Lower lobe of right lung (tissue), 2 donors: ENCODE data around the gene TCTN1. TPM values are rescaled to one million over a fixed set of nuclear protein-coding genes. Genes with fewer than 3 reads are reported as not detected.

ENCODE experiments used
- ATAC-seq, 2 donors: fragments of 200-7000 bp; cut with Tn5 transposase; one replicate each; pipeline ENCODE4 v1.9.1; 2020 to 2022; ENCODE audit warnings: mild to moderate bottlenecking in 2 of 2, moderate library complexity in 2 of 2
- DNase-seq: peaks from one replicate; pipeline ENCODE4 v3.0.0-alpha.2; 2020
- H3K27ac ChIP-seq: fragments of 200-600 bp; one replicate; pipeline ENCODE4 v1.8.0; 2022
- H3K27me3 ChIP-seq: fragments of 200-600 bp; one replicate; pipeline ENCODE4 v1.8.0; 2022; ENCODE audit warnings: low read depth
- H3K36me3 ChIP-seq: fragments of 200-600 bp; one replicate; pipeline ENCODE4 v1.8.0; 2022; ENCODE audit warnings: mild to moderate bottlenecking
- H3K4me1 ChIP-seq: fragments of 200-600 bp; one replicate; pipeline ENCODE4 v1.8.0; 2022
- H3K4me3 ChIP-seq: fragments of 200-600 bp; one replicate; pipeline ENCODE4 v1.8.0; 2022; ENCODE audit warnings: mild to moderate bottlenecking
- H3K9me3 ChIP-seq: fragments of 200-600 bp; one replicate; pipeline ENCODE4 v1.8.0; 2022
- CTCF ChIP-seq: fragments of 200-600 bp; IDR thresholded peaks from one replicate; pipeline ENCODE4 v1.8.0; 2022; ENCODE audit warnings: antibody characterized with exemption, mild to moderate bottlenecking
- intact Hi-C: fragments of 100-400 bp; cut with DNase I; formaldehyde crosslinking; loops from one replicate; pipeline ENCODE4 v1.11.0; 2022
- total RNA-seq: library from RNA; stranded (reverse); fragmentation: NEBNext Ultra II Directional; extraction: Animal tissue kit (Norgen Biotek cat#: 25700); gene quantifications from one replicate; pipeline ENCODE4 v1.2.1, GENCODE V29; 2021
- donor health status: DM: no; HTN: yes; CAD: no; lungs with severe emphysema.

The TCTN1 gene
- total RNA-seq, 1 donor from 2014 or later = 40.1 TPM

GRCh38 chr12:110658242-110658641 is 44.3 kb downstream of the TCTN1 start:
- no peak for DNase-seq
- intact Hi-C loops = no loop called here
- no peak for ATAC-seq

GRCh38 chr12:110658878-110659277 is 44.9 kb downstream of the TCTN1 start:
- no peak for TF ChIP-seq CTCF
- DNase-seq (no peak), ATAC-seq (no peak)
- Histone ChIP-seq H3K27me3 (no peaks in the 10 kb centered on the region), H3K4me3 (no peak overlapping the region), H3K4me1 (no peaks in the 10 kb centered on the region), H3K36me3 (peaks cover 7% of the 10 kb centered on the region), H3K27ac (no peak overlapping the region), H3K9me3 (no peaks in the 10 kb centered on the region)
- intact Hi-C loops = no loop called here

More at GRCh38 chr12:110658242-110658641, 44.3 kb downstream of the TCTN1 start:
- no peak overlapping the region for H3K27ac ChIP-seq
- H3K4me1 ChIP-seq = no peaks in the 10 kb centered on the region
- no peak for TF ChIP-seq CTCF
- peaks cover 7% of the 10 kb centered on the region for H3K36me3 ChIP-seq
- H3K9me3 ChIP-seq = no peaks in the 10 kb centered on the region
- no peak overlapping the region for H3K4me3 ChIP-seq
- no peaks in the 10 kb centered on the region for H3K27me3 ChIP-seq

GRCh38 chr12:110661337-110661972 is 47.5 kb downstream of the TCTN1 start:
- intact Hi-C loops = no loop called here
- ATAC-seq (peak; percentile 49 to 66), DNase-seq (peak; percentile 61)
- TF ChIP-seq CTCF = no peak
- Histone ChIP-seq H3K36me3 (no peaks in the 10 kb centered on the region), H3K27me3 (no peaks in the 10 kb centered on the region), H3K27ac (no peak overlapping the region), H3K4me3 (no peak overlapping the region), H3K9me3 (peaks cover 18% of the 10 kb centered on the region), H3K4me1 (no peaks in the 10 kb centered on the region)

- intact Hi-C loops = no loop called here
- no peak for TF ChIP-seq CTCF
- Histone ChIP-seq H3K27ac (no peak overlapping the region), H3K27me3 (no peaks in the 10 kb centered on the region), H3K4me3 (no peak overlapping the region), H3K4me1 (no peaks in the 10 kb centered on the region), H3K36me3 (no peaks in the 10 kb centered on the region), H3K9me3 (peaks cover 18% of the 10 kb centered on the region)
- DNase-seq = no peak
- ATAC-seq = no peak
Measured at GRCh38 chr12:110666892-110667291, 53.0 kb downstream of the TCTN1 start.

- Histone ChIP-seq H3K9me3 (peaks cover 18% of the 10 kb centered on the region), H3K27me3 (no peaks in the 10 kb centered on the region), H3K4me1 (no peaks in the 10 kb centered on the region), H3K27ac (no peak overlapping the region), H3K4me3 (no peak overlapping the region), H3K36me3 (no peaks in the 10 kb centered on the region)
- no peak for DNase-seq
- no peak for ATAC-seq
- intact Hi-C loops = no loop called here
- TF ChIP-seq CTCF = no peak
Measured at GRCh38 chr12:110667671-110668070, 53.7 kb downstream of the TCTN1 start.
